HepG2 (cell line): ENCODE results near the gene RPL38. TPM values are rescaled to one million over a fixed set of nuclear protein-coding genes. Genes with fewer than 3 reads are reported as not detected.

Experiments used
- EP300 ChIP-seq, 3 experiments: sonication (generic) in 1 of 3; formaldehyde crosslinking in 1 of 3; IDR thresholded peaks; 2 replicates each; pipeline versions ENCODE4 v1.5.1 to v1.6.1; 2011 to 2020; ENCODE audit warnings: low read depth in 2 of 3, low read length in 2 of 3, borderline replicate concordance in 1 of 3, improper control_type of control experiment in 1 of 3, mild to moderate bottlenecking in 1 of 3, missing genetic modification reagents in 1 of 3, moderate library complexity in 1 of 3
- FOSL1 ChIP-seq: sonication (generic); formaldehyde crosslinking; IDR thresholded peaks from 2 replicates; pipeline ENCODE4 v1.9.0; 2021; ENCODE audit warnings: missing genetic modification reagents, borderline replicate concordance
- HOXA3 ChIP-seq: sonication (generic); formaldehyde crosslinking; IDR thresholded peaks from 2 replicates; pipeline ENCODE4 v1.5.0; 2020; ENCODE audit warnings: missing genetic modification reagents
- JUN ChIP-seq: sonication (generic); formaldehyde crosslinking; IDR thresholded peaks from 2 replicates; pipeline ENCODE4 v1.4.0; 2020; ENCODE audit warnings: mild to moderate bottlenecking, missing genetic modification reagents
- KDM2A ChIP-seq: sonication (generic); formaldehyde crosslinking; IDR thresholded peaks from 2 replicates; pipeline ENCODE4 v1.4.0; 2020; ENCODE audit warnings: low read depth, missing genetic modification reagents, borderline replicate concordance
- MATR3 ChIP-seq: sonication (generic); formaldehyde crosslinking; IDR thresholded peaks from 2 replicates; pipeline ENCODE4 v1.4.0; 2020; ENCODE audit warnings: missing genetic modification reagents
- NR3C1 ChIP-seq: sonication (generic); formaldehyde crosslinking; IDR thresholded peaks from 2 replicates; pipeline ENCODE4 v1.4.0; 2020; ENCODE audit warnings: missing genetic modification reagents
- POLR2G ChIP-seq: fragments of 200-400 bp; formaldehyde crosslinking; IDR thresholded peaks from 2 replicates; pipeline ENCODE4 v1.6.1; 2018; ENCODE audit warnings: mild to moderate bottlenecking, low read depth, low read length, moderate library complexity
- PRPF4 ChIP-seq: fragments of 200-400 bp; formaldehyde crosslinking; IDR thresholded peaks from 2 replicates; pipeline ENCODE4 v1.6.1; 2016; ENCODE audit warnings: low read length, low read depth; ENCODE audit not compliant: poor library complexity, severe bottlenecking
- RARG ChIP-seq: sonication (generic); formaldehyde crosslinking; IDR thresholded peaks from 2 replicates; pipeline ENCODE4 v1.4.0; 2020; ENCODE audit warnings: low read depth, mild to moderate bottlenecking, missing genetic modification reagents
- SP140L ChIP-seq: sonication (generic); formaldehyde crosslinking; IDR thresholded peaks from 2 replicates; pipeline ENCODE4 v1.4.0; 2020; ENCODE audit warnings: missing genetic modification reagents, borderline replicate concordance
- ZNF138 ChIP-seq: sonication (generic); formaldehyde crosslinking; IDR thresholded peaks from 2 replicates; pipeline ENCODE4 v1.5.0; 2020; ENCODE audit warnings: mild to moderate bottlenecking, low read depth, missing genetic modification reagents
- ZNF234 ChIP-seq: sonication (generic); formaldehyde crosslinking; conservative IDR thresholded peaks from 2 replicates; pipeline ENCODE4 v1.5.1; 2020; ENCODE audit warnings: mild to moderate bottlenecking, missing genetic modification reagents
- ZNF235 ChIP-seq: sonication (generic); formaldehyde crosslinking; IDR thresholded peaks from 2 replicates; pipeline ENCODE4 v1.8.1; 2023; ENCODE audit warnings: mild to moderate bottlenecking, missing genetic modification reagents, borderline replicate concordance
- ZNF879 ChIP-seq: sonication (generic); formaldehyde crosslinking; IDR thresholded peaks from 2 replicates; pipeline ENCODE4 v1.8.1; 2023; ENCODE audit warnings: missing genetic modification reagents
- polyA plus RNA-seq, 8 experiments: library from polyadenylated mRNA; depleted of rRNA in 3 of 8; stranded (reverse) in 7 of 8; unstranded in 1 of 8; fragments of >200 nt; fragmentation: Illumina TruSeq in 4 of 8; extraction: Trizol in 4 of 8; gene quantifications; 2 replicates each; pipeline versions ENCODE4 v1.2.1 to v1.2.3, GENCODE V29; 2011 to 2016; ENCODE audit warnings: low read depth in 4 of 8, missing spikeins in 1 of 8, mixed read lengths in 1 of 8; ENCODE audit not compliant: insufficient read depth in 1 of 8
- total RNA-seq, 5 experiments: library from RNA; depleted of rRNA; stranded (reverse); fragments of >200 nt; fragmentation: Illumina TruSeq; extraction: Trizol; gene quantifications; 2 replicates each; pipeline ENCODE4 v1.2.3, GENCODE V29; 2016; ENCODE audit warnings: low read depth in 1 of 5
- TF ChIP-seq, protein P1 (sequence below): sonication (generic); formaldehyde crosslinking; IDR thresholded peaks from 2 replicates; pipeline ENCODE4 v1.5.0; 2020; ENCODE audit warnings: missing genetic modification reagents
- TF ChIP-seq, protein P2 (sequence below): IDR thresholded peaks from 2 replicates; pipeline ENCODE4 v1.6.1; 2016; ENCODE audit warnings: low read depth, control low read depth
- TF ChIP-seq, protein P3 (sequence below), 2 experiments: sonication (generic) in 1 of 2; formaldehyde crosslinking in 1 of 2; IDR thresholded peaks; 2 replicates each; pipeline versions ENCODE4 v1.6.1 to v1.9.0; 2014 to 2022; ENCODE audit warnings: antibody characterized with exemption in 1 of 2, borderline replicate concordance in 1 of 2, inconsistent platforms in 1 of 2, low read depth in 1 of 2, missing genetic modification reagents in 1 of 2
- TF ChIP-seq, protein P4 (sequence below): sonication (generic); formaldehyde crosslinking; conservative IDR thresholded peaks from 2 replicates; pipeline ENCODE4 v1.8.0; 2022; ENCODE audit warnings: missing genetic modification reagents

RPL38 gene
- total and polyA plus RNA-seq, 2 of the 13 experiments (the other 11 are each of a cell fraction or from before 2014, with no cell fraction given) = 2,370 to 2,372 TPM

DNA sequence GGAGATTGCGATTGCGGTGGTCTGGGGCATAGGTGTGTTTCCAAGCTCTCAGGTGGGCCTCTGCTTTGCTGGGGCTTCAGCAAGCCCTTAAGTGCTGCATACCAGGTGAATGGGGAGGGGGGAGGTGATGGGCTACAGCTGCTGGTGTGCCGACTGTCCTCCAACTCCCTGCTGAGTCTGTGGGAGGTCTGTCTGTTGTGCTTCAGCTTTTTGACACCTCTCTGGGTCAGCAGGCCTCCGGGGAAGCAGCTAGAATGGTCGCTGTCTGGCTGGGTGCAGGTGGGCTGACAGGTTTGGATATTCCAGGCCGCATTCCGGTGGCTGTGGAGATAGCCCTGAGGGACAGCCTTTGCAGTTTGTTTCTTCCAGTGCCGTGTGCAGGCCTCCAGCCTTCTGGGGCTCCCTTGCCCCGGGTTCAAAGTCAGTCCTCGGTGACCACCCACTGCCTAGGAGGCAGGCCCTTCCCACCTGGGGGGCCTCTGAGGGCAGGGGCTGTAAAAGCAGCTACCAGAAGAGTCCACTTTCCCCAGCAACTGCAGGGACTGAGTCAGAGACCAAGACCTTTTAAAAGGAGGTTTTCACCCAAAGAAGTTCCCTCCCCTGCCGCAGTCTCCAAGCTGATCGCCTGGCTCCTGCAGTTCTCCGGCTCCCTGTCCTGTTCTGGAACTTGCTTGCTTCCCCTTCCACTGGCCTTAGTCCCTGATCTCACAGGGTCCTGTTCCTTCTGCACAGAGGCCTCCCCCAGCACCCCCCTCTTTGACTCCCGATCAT is 7.8 kb downstream of the RPL38 start (continued):
- TF ChIP-seq, protein P1, sequence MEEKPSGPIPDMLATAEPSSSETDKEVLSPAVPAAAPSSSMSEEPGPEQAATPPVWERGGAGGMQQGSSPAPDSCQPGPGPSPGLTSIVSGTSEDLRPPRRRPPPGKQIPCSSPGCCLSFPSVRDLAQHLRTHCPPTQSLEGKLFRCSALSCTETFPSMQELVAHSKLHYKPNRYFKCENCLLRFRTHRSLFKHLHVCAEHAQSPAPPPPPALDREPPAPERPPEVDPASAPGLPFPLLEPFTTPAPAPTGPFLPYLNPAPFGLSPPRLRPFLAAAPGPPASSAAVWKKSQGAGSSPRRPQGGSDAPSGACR (CRISPR knock-in tag) = no peak
- TF ChIP-seq, protein P2, sequence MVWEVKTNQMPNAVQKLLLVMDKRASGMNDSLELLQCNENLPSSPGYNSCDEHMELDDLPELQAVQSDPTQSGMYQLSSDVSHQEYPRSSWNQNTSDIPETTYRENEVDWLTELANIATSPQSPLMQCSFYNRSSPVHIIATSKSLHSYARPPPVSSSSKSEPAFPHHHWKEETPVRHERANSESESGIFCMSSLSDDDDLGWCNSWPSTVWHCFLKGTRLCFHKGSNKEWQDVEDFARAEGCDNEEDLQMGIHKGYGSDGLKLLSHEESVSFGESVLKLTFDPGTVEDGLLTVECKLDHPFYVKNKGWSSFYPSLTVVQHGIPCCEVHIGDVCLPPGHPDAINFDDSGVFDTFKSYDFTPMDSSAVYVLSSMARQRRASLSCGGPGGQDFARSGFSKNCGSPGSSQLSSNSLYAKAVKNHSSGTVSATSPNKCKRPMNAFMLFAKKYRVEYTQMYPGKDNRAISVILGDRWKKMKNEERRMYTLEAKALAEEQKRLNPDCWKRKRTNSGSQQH (CRISPR knock-in tag) = no peak
- TF ChIP-seq NR3C1 (CRISPR knock-in tag) (no peak), ZNF234 (CRISPR knock-in tag) (no peak), PRPF4 (no peak), JUN (CRISPR knock-in tag) (no peak), ZNF138 (CRISPR knock-in tag) (no peak), MATR3 (no peak), POLR2G (no peak; the same call in 1 of the 2 replicates), ZNF235 (CRISPR knock-in tag) (no peak), EP300 (IDR thresholded peaks at IDR 0.05; ENCODE audit: low read depth in 2 of 2, low read length in 2 of 2) (no peak), EP300 (CRISPR knock-in tag; IDR thresholded peaks at IDR 0.05; ENCODE audit: borderline replicate concordance) (no peak), ZNF879 (CRISPR knock-in tag) (no peak), RARG (no peak), SP140L (CRISPR knock-in tag) (no peak), KDM2A (CRISPR knock-in tag) (peak; percentile 50; the same call in 1 of the 2 replicates), FOSL1 (CRISPR knock-in tag) (no peak), HOXA3 (CRISPR knock-in tag) (no peak)
- TF ChIP-seq, protein P3, sequence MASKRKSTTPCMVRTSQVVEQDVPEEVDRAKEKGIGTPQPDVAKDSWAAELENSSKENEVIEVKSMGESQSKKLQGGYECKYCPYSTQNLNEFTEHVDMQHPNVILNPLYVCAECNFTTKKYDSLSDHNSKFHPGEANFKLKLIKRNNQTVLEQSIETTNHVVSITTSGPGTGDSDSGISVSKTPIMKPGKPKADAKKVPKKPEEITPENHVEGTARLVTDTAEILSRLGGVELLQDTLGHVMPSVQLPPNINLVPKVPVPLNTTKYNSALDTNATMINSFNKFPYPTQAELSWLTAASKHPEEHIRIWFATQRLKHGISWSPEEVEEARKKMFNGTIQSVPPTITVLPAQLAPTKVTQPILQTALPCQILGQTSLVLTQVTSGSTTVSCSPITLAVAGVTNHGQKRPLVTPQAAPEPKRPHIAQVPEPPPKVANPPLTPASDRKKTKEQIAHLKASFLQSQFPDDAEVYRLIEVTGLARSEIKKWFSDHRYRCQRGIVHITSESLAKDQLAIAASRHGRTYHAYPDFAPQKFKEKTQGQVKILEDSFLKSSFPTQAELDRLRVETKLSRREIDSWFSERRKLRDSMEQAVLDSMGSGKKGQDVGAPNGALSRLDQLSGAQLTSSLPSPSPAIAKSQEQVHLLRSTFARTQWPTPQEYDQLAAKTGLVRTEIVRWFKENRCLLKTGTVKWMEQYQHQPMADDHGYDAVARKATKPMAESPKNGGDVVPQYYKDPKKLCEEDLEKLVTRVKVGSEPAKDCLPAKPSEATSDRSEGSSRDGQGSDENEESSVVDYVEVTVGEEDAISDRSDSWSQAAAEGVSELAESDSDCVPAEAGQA (IDR thresholded peaks at IDR 0.05; ENCODE audit: low read depth) = no peak
- TF ChIP-seq, protein P3 (CRISPR knock-in tag; IDR thresholded peaks at IDR 0.05; ENCODE audit: borderline replicate concordance) = no peak
- TF ChIP-seq, protein P4, sequence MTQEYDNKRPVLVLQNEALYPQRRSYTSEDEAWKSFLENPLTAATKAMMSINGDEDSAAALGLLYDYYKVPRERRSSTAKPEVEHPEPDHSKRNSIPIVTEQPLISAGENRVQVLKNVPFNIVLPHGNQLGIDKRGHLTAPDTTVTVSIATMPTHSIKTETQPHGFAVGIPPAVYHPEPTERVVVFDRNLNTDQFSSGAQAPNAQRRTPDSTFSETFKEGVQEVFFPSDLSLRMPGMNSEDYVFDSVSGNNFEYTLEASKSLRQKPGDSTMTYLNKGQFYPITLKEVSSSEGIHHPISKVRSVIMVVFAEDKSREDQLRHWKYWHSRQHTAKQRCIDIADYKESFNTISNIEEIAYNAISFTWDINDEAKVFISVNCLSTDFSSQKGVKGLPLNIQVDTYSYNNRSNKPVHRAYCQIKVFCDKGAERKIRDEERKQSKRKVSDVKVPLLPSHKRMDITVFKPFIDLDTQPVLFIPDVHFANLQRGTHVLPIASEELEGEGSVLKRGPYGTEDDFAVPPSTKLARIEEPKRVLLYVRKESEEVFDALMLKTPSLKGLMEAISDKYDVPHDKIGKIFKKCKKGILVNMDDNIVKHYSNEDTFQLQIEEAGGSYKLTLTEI (CRISPR knock-in tag) = no peak
